ENCODE measurements around the gene SCN3A. TPM values are rescaled to one million over a fixed set of nuclear protein-coding genes. Genes with fewer than 3 reads are reported as not detected.

The SCN3A gene
- total and polyA plus RNA-seq, 2 of the 4 experiments (the other 2 are of a cell fraction) = 0.26 to 0.90 TPM

- Histone ChIP-seq H3K4me2 (ENCODE audit: low read depth, low read length) (no peak overlapping the region), H3K79me1 (ENCODE audit: low read depth in 1 of 2, low read length in 2 of 2) (no peaks in the 10 kb centered on the region), H3K27me3 (ENCODE audit: control insufficient read depth, insufficient read depth, low read length) (0 out of 2 replicates have a peak, but pooled peaks cover 1% of the 10 kb centered on the region), H3K9ac (ENCODE audit: low read depth, low read length) (no peak overlapping the region), H2AK5ac (ENCODE audit: low read depth, low read length) (no peak overlapping the region), H4K20me1 (ENCODE audit: insufficient read depth, low read length) (no peaks in the 10 kb centered on the region), H3K4me1 (ENCODE audit: control insufficient read depth, insufficient read depth, low read length) (no peaks in the 10 kb centered on the region), H2BK20ac (ENCODE audit: low read depth, low read length) (no peak overlapping the region), H3K9me3 (ENCODE audit: control insufficient read depth, insufficient read depth, low read length) (no peaks in the 10 kb centered on the region), H3K4ac (ENCODE audit: low read depth, low read length) (no peak overlapping the region), H3K56ac (ENCODE audit: extremely low read depth, insufficient read depth, low read length) (no peak overlapping the region), H3K4me3 (ENCODE audit: insufficient read depth, low read depth, low read length) (no peak overlapping the region), H2BK15ac (ENCODE audit: low read depth, low read length) (no peak overlapping the region), H4K5ac (ENCODE audit: low read depth, low read length) (no peak overlapping the region), H3K14ac (replicated peaks; ENCODE audit: low read depth, low read length) (no peak overlapping the region), H2BK120ac (ENCODE audit: low read depth, low read length) (no peak overlapping the region), H3K36me3 (ENCODE audit: control insufficient read depth, insufficient read depth, low read length) (no peaks in the 10 kb centered on the region), H4K91ac (ENCODE audit: insufficient read depth, low read depth, low read length) (no peak overlapping the region), H3K23ac (ENCODE audit: low read depth, low read length) (no peak overlapping the region), H3K27ac (ENCODE audit: insufficient read depth, low read length) (no peak overlapping the region), H3K18ac (ENCODE audit: low read depth, low read length) (no peak overlapping the region), H2BK5ac (ENCODE audit: low read depth, low read length, poor library complexity, severe bottlenecking) (no peak overlapping the region), H2AFZ (replicated peaks; ENCODE audit: low read length, poor library complexity) (no peak overlapping the region), H3K9me1 (ENCODE audit: insufficient read depth, low read length) (no peaks in the 10 kb centered on the region), H4K8ac (ENCODE audit: low read depth in 2 of 2, low read length in 2 of 2) (no peak overlapping the region), H2AK9ac (replicated peaks; ENCODE audit: low read depth, low read length, poor library complexity) (no peak overlapping the region)
- 83% methylated on average over 2 of the region's 6 CpGs; no CpG with 5 or more reads in 1 of the 2 experiments for WGBS, 2 experiments (ENCODE audit: extremely low coverage in 2 of 2, insufficient read length in 1 of 2)
- BruUV-seq (replicated peaks) = no TSS peak
- ATAC-seq (ENCODE audit: low read depth) (no peak), DNase-seq (no peak)
- intact Hi-C loops (cut with micrococcal nuclease) = no loop called here
- CTCF ChIA-PET = interaction anchor here (0.6 kb wide), 2 partner anchors 103 to 1142 kb away, joined by 4 read pairs; no protein-coding TSS in a partner anchor
- POLR2A ChIA-PET (ENCODE audit: unreplicated experiment) = no interaction called here
- dilution Hi-C loops (cut with HindIII; ENCODE audit: low sequenced_read_pairs, unreplicated experiment) = no loop called here
- in situ Hi-C loops (cut with MboI; ENCODE audit: low sequenced_read_pairs) = no loop called here
- no peak for TF ChIP-seq MAZ (IDR thresholded peaks at IDR 0.05; ENCODE audit: borderline replicate concordance, low read depth, low read length)
- no peak for TF ChIP-seq RAD21 (IDR thresholded peaks at IDR 0.05; ENCODE audit: low read length)
- TF ChIP-seq FOS (IDR thresholded peaks at IDR 0.05; ENCODE audit: low read depth, low read length) = no peak
- no peak for TF ChIP-seq RCOR1 (IDR thresholded peaks at IDR 0.05; ENCODE audit: insufficient replicate concordance, low read length)
- no peak for TF ChIP-seq MXI1 (IDR thresholded peaks at IDR 0.05; ENCODE audit: borderline replicate concordance, low read depth, low read length)
- no peak for TF ChIP-seq CEBPB (IDR thresholded peaks at IDR 0.05; ENCODE audit: low read depth, low read length)
- no peak for TF ChIP-seq CHD1 (IDR thresholded peaks at IDR 0.05; ENCODE audit: low read depth, low read length)
- no peak for TF ChIP-seq BHLHE40 (IDR thresholded peaks at IDR 0.05; ENCODE audit: low read depth, low read length)
- TF ChIP-seq ELK1 (IDR thresholded peaks at IDR 0.05; ENCODE audit: borderline replicate concordance, low read depth, low read length) = no peak
- TF ChIP-seq USF2 (IDR thresholded peaks at IDR 0.05; ENCODE audit: low read depth, low read length) = no peak
- TF ChIP-seq NFE2L2 (IDR thresholded peaks at IDR 0.05; ENCODE audit: low read depth, low read length) = no peak
- no peak for TF ChIP-seq MAFK (IDR thresholded peaks at IDR 0.05; ENCODE audit: low read depth, low read length)
- TF ChIP-seq RFX5 (IDR thresholded peaks at IDR 0.05; ENCODE audit: low read depth, low read length) = no peak
- no peak for TF ChIP-seq SMC3 (IDR thresholded peaks at IDR 0.05; ENCODE audit: low read depth, low read length)
- TF ChIP-seq POLR2A (IDR thresholded peaks at IDR 0.05; ENCODE audit: low read depth, low read length) = no peak
Observed at GRCh38 chr2:165044505-165045303, 159.1 kb downstream of the SCN3A start.

Measured in IMR-90 (cell line).